Daoy (cell line): ENCODE data around the gene METTL8. TPM values are rescaled to one million over a fixed set of nuclear protein-coding genes. Genes with fewer than 3 reads are reported as not detected.
A peak's percentile ranks its signal among the peaks of the same experiment; 100 is the strongest.
"Not testable (repeated sequence)": the region's sequence is repeated elsewhere in the genome, so short reads cannot be mapped to it uniquely, and the experiment has no call there.

Experiments used
- DNase-seq: peaks from one replicate; pipeline ENCODE4 v3.0.0-alpha.2; 2015; ENCODE audit warnings: low read depth
- total RNA-seq: library from RNA; depleted of rRNA; stranded (reverse); fragments of >200 nt; shearing (Covaris generic); gene quantifications from 2 replicates; pipeline ENCODE4 v1.2.3, GENCODE V29; 2014

METTL8 gene
- total RNA-seq, 1 experiment from 2014 or later: 17.1 TPM

DNA sequence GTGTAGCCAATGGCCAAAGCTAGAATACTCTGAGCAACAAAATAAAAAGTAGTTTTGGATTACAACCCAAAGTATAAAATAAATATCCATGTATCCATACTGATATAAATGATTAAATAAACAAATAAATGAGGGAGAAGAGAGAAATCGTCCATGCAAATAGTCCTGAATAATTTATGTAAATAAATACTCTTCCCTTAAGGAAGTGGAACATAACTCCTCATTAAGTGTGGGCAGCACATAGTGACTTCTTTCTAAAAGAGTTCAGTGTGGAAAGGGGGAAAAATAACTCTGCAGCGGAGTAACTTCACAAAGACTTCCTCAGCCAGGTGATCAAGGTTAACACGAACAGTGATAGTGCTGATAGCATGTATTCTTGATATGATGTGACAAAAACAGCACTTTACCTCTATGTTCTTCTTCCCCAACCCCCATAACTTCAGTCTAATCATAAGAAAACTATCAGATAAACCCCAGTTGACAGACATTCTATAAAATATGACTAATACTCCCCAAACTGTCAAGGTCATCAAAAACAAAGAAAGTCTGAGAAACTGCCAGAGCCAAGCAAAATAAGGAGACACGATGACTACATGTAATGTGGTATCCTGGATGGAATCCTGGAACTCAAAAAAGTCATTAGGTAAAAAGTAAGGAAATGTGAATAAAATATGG, 30.7 kb downstream of the METTL8 start:
- DNase-seq: peak; percentile 23

DNA sequence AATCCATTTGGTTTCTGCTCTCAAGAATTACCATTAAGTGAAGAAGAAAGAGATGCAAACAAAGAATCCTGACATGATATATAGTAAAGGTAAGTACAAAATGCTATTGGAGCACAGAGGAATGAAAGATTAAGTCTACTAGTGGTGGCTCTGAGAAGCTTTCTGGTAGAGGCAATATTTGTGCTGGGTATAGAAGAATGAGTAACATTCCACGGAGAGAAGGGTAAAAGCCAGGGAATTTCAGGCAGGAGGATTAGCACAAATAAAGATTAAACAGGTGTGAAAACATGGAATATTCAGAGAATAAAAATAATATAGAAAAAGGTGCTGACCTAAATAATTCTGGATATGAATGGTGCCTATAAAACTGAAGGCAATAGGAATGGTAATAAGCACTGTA, 31.8 kb downstream of the METTL8 start:
- DNase-seq: no peak

DNA sequence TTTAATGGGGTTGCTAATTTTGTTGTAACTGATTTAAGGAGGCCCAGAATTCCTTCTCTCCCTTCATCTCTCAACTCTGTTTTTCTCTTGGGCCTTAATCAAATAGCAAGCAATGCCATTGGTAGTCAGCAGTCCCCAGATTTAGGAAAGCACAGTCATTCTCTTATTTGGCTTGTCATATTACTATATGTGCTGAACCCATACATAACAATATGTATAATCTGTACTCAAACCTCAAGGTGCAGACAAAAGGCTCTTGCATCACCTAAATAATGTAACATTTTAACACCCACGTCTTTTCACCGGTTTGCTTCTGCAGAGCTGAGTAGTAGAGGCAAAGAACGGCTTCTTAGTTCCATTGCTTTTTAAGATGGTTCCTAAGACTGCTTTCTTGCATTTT, 33.4 kb downstream of the METTL8 start:
- no peak for DNase-seq

DNA sequence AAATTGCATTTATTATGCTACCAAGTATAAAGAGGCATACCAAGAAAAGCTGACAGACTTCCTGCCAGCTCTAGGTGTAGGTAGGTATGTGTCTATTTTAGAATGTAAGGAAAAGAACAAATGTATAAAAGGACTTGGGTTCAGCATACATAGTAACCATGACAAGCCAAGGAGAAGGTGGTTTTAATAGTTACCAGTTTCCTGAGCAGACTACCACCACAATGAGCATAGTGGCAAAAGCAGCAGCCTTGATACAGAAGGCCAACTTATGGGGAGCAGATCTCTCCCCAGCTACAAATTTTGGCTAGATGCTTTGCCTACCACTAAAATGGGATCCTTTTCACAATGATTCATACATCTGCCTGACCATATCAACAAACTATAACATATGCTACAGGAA, 34.5 kb downstream of the METTL8 start:
- no peak for DNase-seq

DNA sequence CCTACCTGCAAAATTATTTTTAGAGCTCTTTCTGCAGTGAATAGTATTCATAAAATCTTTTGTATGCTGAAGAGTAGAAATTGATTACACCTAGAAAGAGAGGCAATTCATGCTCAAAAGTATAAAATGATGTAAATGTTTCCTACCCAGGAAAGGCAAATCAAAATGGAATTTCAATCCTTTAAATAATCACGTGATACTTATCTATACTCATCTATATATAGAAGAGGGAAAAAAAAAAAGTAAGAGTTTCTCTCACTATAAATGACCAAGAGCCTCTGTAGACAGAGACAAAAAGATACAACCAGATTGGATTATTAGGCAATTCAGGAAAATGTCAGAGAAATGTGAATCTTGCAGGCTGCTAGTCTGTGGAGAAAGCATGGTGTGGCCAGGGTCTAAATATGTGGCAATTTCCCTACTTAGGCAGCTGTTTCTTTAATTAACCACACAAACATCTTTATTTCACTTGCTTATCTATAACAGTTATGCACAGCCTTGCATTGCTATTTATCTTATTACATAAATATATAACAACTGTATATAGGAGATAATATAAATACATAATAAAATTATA, 39.5 kb downstream of the METTL8 start:
- no peak for DNase-seq

DNA sequence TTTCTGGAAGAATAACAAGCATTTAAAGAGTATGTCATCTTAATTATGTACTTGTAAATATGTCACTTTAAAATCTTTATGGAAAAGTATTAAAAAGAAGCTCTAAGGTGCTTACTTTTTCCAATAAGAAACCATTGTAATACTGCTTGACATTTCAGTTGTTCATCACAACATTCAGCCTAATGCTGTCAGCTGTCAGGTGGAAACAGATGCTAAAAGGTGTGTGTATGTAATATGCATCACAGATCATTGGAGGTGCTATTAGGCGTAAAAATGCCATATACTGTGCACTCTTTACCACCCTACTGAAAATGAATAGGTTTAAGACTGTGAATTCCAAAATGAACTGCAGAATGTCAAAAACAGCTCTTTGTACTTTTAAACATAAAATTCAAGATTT, 40.3 kb downstream of the METTL8 start:
- DNase-seq: no peak

DNA sequence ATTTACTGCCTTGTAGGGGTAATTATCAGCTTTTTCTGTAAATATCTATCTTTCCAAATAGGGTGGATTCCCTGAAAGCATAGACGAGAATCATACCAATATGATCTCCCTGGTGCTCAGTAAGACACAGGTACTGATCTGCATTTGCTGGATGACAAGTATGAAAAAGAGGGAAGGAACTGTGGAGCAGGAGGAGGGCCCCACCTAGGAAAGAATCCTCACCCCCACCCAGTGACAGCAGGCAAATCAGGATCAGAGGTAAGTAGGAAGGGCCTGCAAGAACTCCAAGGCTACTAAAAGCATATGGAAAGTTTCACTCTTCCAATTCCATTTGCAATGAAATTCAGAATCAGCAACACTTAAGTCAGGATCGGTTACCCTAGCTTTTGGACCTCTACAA, 42.3 kb downstream of the METTL8 start:
- no peak for DNase-seq

DNA sequence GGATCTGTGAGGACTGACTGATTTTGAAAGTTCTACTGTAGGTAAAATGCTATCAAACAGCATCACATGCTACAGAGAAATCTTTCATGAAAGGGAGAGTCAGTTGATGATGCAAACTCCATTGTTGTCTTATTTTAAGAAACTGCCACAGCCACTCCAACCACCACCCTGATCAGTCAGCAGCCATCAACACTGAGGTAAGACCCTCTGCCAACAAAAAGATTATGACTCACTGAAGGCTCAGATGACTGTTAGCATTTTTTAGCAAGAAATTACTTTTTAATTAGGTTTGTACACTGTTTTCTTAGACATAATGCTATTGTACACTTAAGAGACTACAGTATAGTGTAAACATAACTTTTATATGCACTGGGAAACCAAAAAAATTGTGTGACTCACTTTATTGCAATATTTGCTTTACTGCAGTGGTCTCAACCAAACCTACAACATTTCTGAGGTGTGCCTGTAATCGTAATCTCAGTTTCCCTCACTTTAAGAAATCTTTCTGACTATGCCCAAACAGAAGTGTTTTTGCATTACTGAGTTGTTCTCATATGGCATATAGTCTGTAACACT, 42.8 kb downstream of the METTL8 start:
- DNase-seq: peak; percentile 79

DNA sequence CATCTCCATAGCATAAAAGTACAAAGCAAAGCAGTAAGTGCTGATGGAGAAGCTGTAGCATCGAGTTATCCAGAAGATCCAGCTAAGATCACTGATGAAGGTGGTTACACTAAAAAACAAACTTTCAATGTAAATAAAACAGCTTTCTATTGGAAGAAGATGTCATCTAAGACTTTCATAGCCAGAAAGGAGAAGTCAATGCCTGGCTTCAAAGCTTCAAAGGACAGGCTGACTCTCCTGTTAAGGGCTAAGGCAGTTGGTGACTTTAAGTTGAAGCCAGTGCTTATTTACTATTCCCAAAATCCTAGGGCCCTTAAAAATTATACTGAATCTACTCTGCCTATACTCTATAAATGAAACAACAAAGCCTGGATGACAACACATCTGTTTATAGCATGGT, 44.0 kb downstream of the METTL8 start:
- DNase-seq: no peak

DNA sequence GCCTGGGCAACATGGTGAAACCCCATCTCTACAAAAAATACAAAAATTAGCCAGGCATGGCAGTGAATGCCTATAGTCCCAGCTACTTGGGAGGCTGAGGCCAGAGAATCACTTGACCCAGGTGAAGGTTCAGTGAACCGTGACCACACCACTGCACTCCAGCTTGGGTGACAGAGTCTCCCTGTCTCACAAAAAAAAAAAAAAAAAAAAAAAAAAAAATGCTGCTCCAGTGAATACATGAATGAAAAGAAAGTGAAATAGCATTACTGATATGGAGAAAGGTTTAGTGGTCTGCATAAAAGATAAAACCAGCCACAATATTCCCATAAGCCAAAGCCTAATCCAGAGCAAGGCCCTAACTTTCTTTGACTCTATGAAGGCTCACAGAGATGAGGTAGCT, 44.5 kb downstream of the METTL8 start:
- DNase-seq: no peak

DNA sequence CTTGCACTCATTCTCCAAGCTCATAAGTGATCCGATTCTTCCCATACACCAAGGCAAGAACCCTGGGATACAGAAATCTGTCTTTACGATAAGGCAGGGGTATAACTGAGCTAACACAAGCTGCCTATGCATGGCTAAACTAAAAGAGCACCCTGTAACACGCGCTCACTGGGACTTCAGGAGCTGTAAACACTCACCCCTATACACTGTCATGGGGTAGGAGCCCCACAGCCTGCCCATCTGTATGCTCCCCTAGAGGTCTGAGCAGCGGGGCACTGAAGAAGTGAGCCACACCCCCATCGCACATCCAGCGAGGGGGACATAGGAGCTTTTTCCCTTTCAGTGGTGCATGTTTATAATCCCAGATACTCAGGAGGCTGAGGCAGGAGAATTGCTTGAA, 46.7 kb downstream of the METTL8 start:
- no peak for DNase-seq

DNA sequence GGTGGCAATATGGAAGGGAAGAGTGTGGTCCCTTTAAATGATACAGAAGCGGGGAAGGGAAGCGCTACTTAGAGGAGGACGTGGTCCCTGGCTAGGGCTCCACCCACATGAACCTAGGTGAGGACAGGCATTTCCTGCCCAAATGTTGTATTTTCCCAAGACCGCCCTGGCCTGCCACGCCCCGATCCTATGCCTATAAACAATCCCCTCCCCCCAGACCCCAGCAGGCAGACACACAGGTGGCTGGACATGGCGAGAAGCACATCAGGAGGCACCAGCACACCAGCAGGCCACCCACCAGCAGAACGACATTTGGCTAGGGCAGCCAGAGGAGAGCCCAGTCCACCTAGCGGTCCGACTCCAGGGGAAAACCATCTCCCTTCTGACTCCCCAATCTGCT, 47.2 kb downstream of the METTL8 start:
- DNase-seq: no peak

DNA sequence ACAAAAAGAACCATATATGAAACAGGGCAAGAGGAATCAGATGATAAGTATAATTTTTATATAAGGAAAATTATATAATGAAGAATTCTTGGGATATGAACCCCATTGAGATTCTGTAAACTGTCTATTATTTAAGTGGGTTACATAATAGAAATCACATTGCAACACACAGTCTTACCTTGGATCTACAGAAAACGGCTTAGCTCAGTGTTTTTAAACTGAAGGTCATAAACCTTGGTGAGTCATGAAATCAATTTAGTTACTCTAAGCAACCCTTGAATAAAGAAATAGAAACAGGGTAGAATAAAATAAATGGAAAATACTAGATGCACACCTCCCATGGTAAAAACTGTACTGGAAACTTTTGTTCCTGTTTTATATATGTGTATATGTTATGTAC, 50.7 kb downstream of the METTL8 start:
- no peak for DNase-seq

DNA sequence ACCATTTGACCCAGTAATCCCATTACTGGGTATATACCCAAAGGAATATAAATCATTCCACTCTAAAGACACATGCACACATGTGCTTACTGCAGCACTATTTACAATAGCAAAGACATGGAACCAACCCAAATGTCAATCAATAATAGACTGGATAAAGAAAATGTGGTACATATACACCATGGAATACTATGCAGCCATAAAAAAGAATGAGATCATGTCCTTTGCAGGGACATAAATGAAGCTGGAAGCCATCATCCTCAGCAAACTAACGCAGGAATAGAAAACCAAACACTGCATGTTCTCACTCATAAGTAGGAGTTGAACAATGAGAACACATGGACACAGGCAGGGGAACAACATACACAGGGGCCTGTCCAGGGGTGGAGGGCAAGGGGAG, 51.6 kb downstream of the METTL8 start:
- not testable (repeated sequence) for DNase-seq

DNA sequence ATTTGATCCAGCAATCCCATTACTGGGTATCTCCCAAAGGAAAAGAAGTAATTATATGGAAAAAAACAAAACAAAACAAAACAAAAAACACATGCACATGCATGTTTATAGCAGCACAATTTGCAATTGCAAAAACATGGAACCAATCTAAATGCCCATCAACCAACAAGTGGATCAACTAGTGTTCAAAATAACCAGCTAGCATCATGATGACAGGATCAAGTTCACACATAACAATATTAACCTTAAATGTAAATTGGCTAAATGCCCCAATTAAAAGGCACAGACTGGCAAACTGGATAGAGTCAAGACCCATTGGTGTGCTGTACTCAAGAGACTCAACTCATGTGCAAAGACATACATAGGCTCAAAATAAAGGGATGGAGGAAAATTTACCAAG, 55.9 kb downstream of the METTL8 start:
- not testable (repeated sequence) for DNase-seq

DNA sequence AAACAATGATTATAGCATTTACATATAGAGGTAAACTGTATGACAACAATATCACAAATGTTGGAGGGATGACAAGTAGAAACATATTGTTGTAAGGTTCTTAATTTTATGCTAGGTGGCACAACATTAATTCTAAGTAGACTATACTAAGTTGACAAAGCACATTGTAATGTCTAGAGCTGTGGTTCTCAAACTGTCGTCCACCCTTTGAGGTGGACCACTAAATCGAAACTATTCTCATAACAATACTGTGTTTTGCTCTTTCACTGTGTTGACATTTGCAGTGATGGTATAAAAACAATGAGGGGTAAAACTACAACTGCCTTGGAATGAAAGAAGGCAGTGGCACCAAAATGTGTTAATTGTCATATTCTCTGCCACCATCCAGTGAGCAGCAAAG, 66.1 kb downstream of the METTL8 start:
- DNase-seq: no peak

DNA sequence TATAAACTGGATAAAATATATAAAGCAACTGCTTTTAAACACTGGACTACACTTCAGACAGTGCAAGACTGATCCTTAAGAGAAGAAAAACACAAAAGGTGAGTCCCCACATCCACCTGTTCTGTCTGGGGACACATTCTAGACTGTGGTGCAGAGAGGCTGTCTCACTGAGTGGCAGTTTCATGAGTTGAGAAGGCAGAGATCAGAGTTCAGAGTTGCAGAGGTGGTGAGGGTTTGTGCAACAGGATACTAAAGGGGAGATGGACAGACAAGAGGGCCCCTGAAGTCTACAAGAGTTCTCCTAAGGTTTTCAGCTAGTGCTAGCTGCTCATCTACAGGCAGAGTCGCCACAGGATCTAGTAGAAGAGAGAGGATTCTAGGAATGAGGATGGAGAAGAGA, 68.0 kb downstream of the METTL8 start:
- DNase-seq: no peak

DNA sequence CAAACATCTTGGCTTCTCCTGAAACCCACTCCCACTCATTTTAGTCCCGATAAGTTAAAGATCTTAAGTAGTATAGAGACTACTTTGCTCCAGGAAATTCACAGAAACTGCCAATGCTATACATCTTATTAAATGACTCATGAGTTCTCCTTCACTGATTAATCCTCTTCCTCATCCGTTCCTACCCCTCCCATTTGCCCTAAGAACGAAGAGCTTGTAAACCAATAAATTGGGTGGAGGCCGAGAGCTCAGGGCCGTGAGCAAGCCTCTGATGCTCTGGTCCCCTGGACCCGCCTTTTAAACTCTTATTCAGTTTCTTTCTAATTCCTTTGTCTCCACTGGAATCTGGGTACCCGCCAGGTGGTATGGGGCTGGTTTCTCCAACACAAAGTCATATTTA, 68.6 kb downstream of the METTL8 start:
- DNase-seq: peak; percentile 9

DNA sequence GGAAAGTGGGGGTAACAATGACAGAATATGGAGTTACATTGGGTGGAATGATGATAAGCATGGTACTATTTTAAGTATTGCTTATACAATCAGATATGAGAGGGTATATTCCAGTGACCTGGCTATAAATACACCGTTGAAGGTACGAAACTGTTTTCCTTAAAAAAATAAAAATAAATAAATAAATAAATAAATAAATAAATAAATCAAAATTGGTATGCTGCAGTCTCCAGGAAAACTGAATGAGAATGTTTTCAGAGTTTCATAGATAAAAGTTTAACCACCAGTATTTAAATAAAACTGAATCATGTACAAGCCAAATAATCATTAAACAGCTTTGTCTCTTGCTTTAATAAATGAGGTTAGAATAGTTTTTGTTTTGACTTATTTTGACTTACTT, 71.4 kb downstream of the METTL8 start:
- no peak for DNase-seq

DNA sequence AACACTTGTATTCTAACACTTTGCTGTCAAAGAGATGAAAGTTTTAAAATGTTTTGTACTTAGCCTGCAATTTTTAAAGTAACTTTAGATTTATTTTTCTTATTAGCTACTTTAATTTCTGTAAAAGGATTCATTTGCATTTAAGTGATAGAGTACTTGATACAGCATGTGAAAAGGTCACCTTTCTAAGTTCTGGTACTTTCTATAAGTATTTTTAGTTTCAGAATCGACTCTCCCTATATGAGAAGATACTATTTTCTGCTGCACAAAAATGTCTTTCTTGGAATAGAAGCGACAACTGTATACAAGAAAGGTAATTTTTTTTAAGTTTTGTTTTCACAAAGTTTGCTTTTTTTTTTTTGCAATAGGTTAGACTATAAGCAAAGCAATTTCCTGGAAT, 72.9 kb downstream of the METTL8 start:
- no peak for DNase-seq

DNA sequence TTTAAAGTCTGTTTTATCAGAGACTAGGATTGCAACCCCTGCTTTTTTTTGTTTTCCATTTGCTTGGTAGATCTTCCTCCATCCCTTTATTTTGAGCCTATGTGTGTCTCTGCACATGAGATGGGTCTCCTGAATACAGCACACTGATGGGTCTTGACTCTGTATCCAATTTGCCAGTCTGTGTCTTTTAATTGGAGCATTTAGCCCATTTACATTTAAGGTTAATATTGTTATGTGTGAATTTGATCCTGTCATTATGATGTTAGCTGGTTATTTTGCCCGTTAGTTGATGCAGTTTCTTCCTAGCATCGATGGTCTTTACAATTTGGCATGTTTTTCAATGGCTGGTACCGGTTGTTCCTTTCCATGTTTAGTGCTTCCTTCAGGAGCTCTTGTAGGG, 80.0 kb downstream of the METTL8 start:
- not testable (repeated sequence) for DNase-seq

DNA sequence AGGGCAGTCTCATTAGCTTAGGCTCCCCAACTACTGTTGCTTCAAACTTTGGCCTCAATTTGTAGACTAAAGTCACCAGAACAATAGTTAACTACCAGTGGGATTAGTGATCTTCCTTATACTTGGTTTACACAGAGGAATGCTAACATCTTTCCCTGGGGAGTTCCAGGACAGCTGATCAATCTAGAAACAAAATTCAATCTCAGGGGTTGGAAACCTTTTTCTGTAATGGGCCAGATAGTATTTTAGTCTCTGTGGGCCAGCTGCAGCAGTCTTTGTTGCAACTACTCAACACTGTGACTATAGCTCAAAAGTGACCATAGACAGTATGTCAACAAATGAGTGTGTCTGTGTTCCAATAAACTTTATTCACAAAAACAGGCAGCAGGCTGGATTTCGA, 85.7 kb downstream of the METTL8 start:
- no peak for DNase-seq

DNA sequence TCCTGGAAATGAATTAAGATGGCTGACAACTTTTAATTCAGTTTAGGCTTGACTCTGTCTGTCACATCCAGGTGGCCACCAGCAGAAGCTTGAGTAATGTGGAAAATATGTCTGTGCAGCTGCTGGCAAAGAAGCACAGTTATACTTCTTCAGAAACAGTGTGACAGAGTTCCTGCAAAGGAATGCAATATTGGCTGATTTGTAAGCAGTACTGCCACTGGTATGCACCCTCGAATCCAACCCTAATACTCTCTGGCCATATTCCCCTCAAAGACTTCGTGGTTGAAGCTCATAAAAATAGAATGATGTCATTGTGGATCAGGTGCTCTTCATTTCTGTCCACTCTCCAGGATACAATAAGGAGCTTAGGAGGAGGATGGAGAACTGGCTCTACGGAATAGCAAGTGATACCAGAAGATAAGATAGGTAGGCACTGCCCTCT, 86.2 kb downstream of the METTL8 start:
- DNase-seq: peak; percentile 30
